Renal cortical epithelial cell (primary cell): ENCODE measurements around the gene DLL1. TPM values are rescaled to one million over a fixed set of nuclear protein-coding genes. Genes with fewer than 3 reads are reported as not detected.

Experiments
- DNase-seq: peaks from one replicate; pipeline ENCODE4 v3.0.0-alpha.2; 2011; ENCODE audit warnings: low read depth
- total RNA-seq: library from RNA; depleted of rRNA; stranded (reverse); fragments of >200 nt; gene quantifications from 2 replicates; pipeline ENCODE4 v1.2.3, GENCODE V29; 2014

DLL1 gene
- total RNA-seq, 1 donor from 2014 or later: 0.15 TPM

DNA sequence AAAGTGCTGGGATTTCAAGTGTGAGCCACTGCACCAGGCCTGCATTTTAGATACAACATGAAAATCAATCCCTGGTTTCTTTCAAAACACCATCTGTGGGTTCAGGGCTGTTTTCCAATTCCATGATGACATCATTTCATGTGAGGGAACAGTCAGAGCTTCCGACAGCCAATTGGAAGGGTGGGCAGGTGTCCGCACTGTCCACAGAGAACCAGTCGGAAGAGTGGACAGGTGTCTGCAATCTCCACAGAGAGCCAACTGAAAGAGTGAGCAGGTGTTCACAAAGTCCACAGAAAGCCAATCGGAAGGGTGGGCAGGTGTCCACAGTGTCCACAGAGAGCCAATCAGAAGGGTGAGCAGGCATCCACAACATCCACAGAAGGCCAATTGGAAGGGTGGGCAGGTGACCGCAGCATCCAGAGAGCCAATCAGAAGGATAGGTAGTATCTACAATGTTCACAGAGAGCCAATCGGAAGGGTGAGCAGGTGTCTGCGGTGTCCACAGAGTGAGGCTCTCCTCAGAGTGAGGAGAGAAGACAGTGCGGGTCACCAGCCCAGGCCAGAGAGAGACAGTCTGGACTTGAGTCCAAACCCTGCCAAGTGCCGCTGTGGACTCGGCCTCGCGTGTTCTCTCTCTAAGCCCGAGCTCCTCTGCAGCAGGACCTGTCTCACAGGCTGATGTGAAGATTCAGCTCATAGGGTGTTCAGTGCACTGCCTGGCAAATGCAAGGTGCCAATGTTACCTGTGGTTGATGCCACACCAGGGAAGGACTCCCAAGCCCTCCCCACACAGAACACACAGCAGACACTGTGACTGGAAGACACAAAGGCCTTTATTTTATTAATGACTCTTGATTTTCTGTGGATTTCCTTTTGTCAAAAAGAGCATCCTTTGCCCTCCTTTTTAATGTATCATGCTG is 57.3 kb downstream of the DLL1 start:
- DNase-seq: no peak

Other genes with a start within 250 kb of the DLL1 start
- gene FAM120B, start 15.7 kb upstream of the DLL1 start, total RNA-seq: 12.0 and 34.6 TPM in 2 replicates